ENCODE data around the gene CYP26A1.
"Not testable (repeated sequence)": the region's sequence is repeated elsewhere in the genome, so short reads cannot be mapped to it uniquely, and the experiment has no call there.

Gene CYP26A1

GRCh38 chr10:93081834-93082233 is 8.1 kb downstream of the CYP26A1 start:
- DNase-seq: no peak

- no peak for DNase-seq
Measured at GRCh38 chr10:93083743-93084539, 10.2 kb downstream of the CYP26A1 start.

- no peak for DNase-seq
Measured at GRCh38 chr10:93085272-93085859, 11.7 kb downstream of the CYP26A1 start.

- DNase-seq: no peak
Measured at GRCh38 chr10:93086289-93086688, 12.6 kb downstream of the CYP26A1 start.

GRCh38 chr10:93087846-93088245 is 14.2 kb downstream of the CYP26A1 start:
- no peak for DNase-seq

- no peak for DNase-seq
Measured at GRCh38 chr10:93088466-93088865, 14.8 kb downstream of the CYP26A1 start.

GRCh38 chr10:93090619-93091018 is 16.9 kb downstream of the CYP26A1 start:
- DNase-seq: no peak

GRCh38 chr10:93091960-93092359 is 18.3 kb downstream of the CYP26A1 start:
- DNase-seq: no peak

GRCh38 chr10:93095225-93095624 is 21.5 kb downstream of the CYP26A1 start:
- no peak for DNase-seq

GRCh38 chr10:93096901-93097300 is 23.2 kb downstream of the CYP26A1 start:
- no peak for DNase-seq

- DNase-seq: no peak
Measured at GRCh38 chr10:93097386-93097785, 23.7 kb downstream of the CYP26A1 start.

GRCh38 chr10:93098816-93099215 is 25.1 kb downstream of the CYP26A1 start:
- no peak for DNase-seq

- DNase-seq: no peak
Measured at GRCh38 chr10:93099670-93100069, 26.0 kb downstream of the CYP26A1 start.

GRCh38 chr10:93101148-93101547 is 27.5 kb downstream of the CYP26A1 start:
- DNase-seq: not testable (repeated sequence)

- no peak for DNase-seq
Measured at GRCh38 chr10:93103953-93104352, 30.3 kb downstream of the CYP26A1 start.

GRCh38 chr10:93106631-93107072 is 33.0 kb downstream of the CYP26A1 start:
- DNase-seq: no peak

- DNase-seq: no peak
Measured at GRCh38 chr10:93110472-93111146, 36.9 kb downstream of the CYP26A1 start.

- no peak for DNase-seq
Measured at GRCh38 chr10:93113042-93113441, 39.3 kb downstream of the CYP26A1 start.

- peak; percentile 73 for DNase-seq
Measured at GRCh38 chr10:93115661-93116383, 42.1 kb downstream of the CYP26A1 start.

GRCh38 chr10:93121311-93121710 is 47.6 kb downstream of the CYP26A1 start:
- no peak for DNase-seq

- no peak for DNase-seq
Measured at GRCh38 chr10:93123766-93124165, 50.1 kb downstream of the CYP26A1 start.

GRCh38 chr10:93124580-93125318 is 51.1 kb downstream of the CYP26A1 start:
- peak; percentile 15 for DNase-seq

GRCh38 chr10:93125966-93126365 is 52.3 kb downstream of the CYP26A1 start:
- DNase-seq: no peak

Measured in CD4-positive, alpha-beta T cell treated with Interleukin-21 for 1 hour (primary cell).